CD4-positive, alpha-beta T cell treated with Interleukin-6 at 100 ng/mL for 8 hours (primary cell): Measurements from ENCODE around the gene HERPUD1.
A peak's percentile ranks its signal among the peaks of the same experiment; 100 is the strongest.
"Not testable (repeated sequence)": the region's sequence is repeated elsewhere in the genome, so short reads cannot be mapped to it uniquely, and the experiment has no call there.

Experiments used
- DNase-seq: peaks from one replicate; pipeline ENCODE4 v3.0.0-alpha.2; 2020; ENCODE audit warnings: mixed read lengths, low spot score

HERPUD1 gene

DNA sequence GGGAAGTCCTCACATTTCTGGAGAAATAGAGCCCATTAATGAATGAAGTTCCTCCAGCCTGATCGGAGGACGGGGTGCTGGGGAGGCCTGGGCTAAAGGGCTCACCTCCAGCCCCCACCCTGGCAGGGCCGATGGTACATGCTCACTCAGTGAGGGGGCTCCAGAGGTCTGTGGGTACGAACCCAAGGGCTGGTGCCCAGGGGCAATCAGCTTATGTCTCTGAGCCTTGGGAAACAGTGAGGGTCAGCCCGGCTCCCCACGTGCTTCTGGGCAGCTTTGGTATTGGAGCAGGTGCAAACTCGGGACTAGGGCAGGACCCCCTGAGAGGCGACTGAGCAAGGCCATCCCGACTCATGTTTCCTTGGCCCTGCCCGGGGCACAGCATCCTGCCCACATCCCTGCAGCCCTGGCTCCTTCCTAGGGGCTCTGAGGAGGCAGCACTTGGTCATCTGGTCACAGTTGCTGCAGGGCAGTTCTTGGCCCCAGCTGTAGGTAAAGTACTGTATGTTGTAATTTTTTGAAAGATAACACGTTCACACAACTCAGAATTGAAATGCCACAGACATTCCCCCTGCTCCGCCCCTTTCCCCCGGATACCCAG lies 28.8 kb downstream of the HERPUD1 start:
- no peak for DNase-seq

- no peak for DNase-seq
These were observed 29.4 kb downstream of the HERPUD1 start for GRCh38 chr16:56961386-56961785.

- DNase-seq: no peak
These were observed 29.9 kb downstream of the HERPUD1 start, which contains the start of gene CETP for GRCh38 chr16:56961851-56962281. Gene CETP, plus strand, starts transcription at chr16:56961950. Its CDS starts 30 bp downstream, at chr16:56961980.

DNA sequence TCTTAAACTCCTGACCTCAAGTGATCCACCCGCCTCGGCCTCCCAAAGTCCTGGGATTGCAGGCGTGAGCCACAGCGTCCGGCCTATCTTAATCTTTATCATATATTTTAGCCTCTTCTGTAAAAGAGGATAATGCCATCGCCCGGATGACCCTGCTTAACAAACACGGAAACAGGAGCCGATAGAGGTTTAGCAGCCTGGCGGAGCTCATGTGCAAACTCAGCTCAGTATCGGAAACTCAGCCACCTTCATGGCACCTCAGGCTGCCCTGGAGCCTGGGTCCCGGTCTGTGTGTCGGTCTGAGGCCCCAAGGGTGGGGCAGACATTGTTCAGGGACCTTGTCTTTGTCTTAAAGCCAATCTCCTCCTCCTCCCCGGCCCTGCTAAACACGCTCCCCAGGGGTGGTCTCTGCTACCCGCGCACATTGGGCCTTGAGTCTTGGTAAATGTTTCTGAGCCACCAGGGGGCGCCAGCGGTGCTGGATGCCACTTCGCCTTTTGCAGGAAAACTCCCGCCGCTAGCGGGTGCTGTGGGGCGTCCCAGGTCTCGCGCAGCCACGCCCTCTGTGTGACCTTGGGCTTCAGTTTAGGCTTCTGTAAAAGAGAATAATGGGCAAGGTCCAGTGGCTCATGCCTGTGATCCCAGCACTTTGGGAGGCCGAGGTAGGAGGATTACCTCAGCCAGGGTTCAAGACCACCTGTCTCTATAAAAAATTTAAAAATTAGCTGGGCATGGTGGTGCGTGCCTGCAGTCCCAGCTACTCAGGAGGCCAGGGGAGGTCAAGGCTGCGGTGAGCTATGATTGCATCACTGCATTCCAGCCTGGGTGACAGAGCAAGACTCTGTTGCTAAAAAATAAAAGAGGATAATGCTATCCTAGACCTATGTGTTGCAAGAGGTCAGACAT lies 32.6 kb downstream of the HERPUD1 start:
- DNase-seq: peak; percentile 91

DNA sequence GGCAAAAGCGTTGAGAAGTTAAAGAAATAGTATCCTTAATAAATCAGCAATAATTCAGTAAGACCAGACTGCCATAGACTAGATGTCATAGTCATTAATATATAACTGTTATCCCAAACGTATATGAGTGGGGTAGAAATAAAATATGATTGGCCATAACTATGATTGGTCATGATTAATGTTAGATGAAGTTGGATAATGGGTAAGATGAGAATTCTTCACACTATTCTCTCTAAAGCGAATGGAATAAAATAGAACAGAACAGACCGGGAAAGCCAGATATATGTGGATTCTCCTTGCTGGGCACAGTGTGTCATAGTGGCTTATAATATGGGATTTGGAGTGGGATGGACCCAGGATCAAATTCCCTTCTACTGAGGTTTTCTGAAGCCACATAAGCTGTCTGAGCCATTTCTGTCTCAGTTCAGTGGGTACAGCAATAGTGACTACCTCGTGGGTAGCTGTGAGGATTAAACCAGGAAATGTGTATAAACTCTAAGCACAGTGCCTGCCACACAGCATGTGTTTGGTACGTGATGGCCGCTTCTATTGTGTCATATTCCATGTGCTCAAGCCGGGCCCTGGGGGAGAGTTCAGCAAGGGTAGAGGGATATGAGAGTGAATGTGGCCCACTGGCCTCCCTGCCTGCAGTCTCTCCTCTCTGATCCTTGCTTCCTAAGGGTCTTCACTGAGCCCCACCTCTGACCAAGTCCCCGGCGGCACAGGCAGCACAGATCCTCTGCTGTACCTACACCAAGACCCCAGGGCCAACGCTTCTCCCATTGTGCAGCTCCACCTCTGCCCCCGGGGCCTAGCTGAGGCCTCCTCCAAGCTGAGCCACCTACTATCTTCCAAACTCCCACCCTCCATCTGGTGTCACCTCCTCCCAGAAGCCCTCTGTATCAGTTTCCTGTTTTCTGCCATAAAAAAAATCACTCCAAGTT lies 33.5 kb downstream of the HERPUD1 start:
- no peak for DNase-seq

DNA sequence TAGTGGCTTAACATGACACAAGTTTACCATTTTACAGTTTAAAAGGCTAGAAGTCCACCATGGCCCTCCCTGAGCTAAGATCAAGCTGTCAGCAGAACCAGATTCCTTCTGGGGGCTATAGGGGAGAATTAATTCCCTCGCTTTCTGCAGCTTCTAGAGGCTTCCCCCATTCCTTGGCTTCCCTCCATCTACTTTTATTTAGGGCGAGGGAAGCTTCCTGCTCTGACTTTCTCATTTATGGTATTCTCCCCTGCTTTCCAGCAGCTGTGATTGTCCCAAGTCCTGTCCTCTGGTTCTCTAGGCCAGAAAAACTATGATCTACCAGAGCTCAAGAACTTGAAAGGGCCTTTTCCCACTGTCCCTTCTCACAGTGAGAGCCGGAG lies 34.1 kb downstream of the HERPUD1 start:
- no peak for DNase-seq

- DNase-seq: no peak
These were observed 35.8 kb downstream of the HERPUD1 start for GRCh38 chr16:56967733-56968132.

- DNase-seq: no peak
These were observed 37.8 kb downstream of the HERPUD1 start for GRCh38 chr16:56969769-56970168.

DNA sequence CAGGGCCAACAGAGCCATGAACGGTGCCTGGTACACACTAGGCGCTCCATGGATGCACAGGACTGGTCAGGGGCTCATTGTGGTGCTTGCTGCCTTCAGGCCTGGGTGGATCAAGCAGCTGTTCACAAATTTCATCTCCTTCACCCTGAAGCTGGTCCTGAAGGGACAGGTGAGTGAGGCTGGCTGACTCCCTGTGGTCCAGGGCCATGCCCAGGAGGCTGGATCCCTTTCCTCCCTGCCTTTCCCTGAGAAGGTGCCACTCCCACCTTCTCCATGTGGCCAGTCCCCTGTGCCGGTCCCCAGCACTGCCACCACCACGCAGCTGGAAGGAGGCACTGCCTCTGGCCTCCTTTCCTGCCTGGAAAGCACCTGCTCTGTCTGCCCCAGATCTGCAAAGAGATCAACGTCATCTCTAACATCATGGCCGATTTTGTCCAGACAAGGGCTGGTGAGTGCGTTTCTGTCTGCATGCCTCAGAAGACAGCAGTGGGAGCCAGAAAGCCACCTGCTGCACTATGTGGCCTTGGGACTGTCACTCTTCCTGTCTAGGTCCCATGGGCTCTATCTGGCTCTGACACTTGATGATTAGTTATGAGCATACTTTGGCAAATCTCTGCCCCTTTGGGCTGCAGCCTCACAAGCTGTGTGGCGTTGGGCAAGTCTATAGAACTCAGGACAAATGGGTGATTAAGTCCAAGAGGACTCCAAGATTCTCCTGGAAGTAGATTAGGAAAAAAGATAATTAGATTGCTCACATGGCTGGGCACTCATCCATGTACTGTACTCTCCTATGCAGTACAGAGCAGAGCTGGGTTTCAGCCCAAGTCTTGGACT lies 39.2 kb downstream of the HERPUD1 start:
- DNase-seq: no peak

- no peak for DNase-seq
These were observed 39.8 kb downstream of the HERPUD1 start for GRCh38 chr16:56971768-56972043.

- DNase-seq: no peak
These were observed 40.7 kb downstream of the HERPUD1 start for GRCh38 chr16:56972403-56973293.

DNA sequence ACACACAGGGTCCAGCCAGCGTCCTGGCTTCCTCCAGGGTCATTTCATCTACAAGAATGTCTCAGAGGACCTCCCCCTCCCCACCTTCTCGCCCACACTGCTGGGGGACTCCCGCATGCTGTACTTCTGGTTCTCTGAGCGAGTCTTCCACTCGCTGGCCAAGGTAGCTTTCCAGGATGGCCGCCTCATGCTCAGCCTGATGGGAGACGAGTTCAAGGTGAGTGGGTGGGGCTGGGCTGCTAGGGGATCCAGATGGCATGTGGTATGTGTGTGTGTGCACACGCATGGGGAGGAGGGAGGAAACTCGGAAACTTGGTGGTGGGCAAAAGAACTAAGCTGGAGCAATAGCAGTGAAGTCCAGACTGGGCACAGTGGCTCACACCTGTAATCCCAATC lies 41.4 kb downstream of the HERPUD1 start:
- DNase-seq: no peak

DNA sequence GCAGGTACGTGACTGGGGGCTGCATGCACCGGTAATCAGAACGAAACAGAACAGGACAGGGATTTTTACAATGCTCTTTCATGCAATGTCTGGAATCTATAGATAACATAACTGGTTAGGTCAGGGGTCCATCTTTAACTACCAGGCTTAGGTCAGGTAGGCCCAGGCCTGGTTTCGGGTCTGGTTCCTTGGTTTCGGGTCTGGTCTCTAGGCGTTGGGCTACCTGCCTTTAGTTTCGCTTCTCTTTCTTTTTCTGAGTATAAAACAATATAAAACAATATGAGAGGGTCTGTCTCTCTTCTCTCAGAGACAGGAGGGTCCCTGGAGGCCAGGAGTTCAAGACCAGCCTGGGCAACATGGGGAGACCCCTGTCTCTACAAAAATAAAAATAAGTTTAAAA lies 42.0 kb downstream of the HERPUD1 start:
- DNase-seq: not testable (repeated sequence)

GRCh38 chr16:56974549-56975300 lies 42.8 kb downstream of the HERPUD1 start:
- DNase-seq: no peak

- no peak for DNase-seq
These were observed 43.8 kb downstream of the HERPUD1 start for GRCh38 chr16:56975714-56976113.

DNA sequence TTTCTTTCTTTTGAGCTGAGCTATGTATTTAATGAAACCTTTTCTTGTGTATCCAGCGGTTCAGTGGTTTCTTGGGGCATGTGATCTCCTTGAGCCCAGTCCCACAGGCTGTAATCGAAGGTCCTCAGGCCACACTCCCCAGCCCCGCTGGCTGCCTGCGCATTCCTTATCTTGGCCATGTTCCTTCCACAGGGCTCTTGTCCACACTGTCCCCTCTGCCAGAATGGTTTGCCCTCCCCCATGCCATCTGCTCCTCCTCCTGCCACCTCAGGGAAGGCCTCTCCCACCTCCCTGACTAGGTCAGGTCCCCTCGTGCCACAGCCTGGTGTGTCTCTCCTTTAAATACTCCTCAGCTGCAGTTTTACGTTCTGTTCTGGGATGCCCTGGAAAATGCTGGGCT lies 45.3 kb downstream of the HERPUD1 start:
- no peak for DNase-seq

GRCh38 chr16:56977823-56978430 lies 46.0 kb downstream of the HERPUD1 start:
- no peak for DNase-seq

DNA sequence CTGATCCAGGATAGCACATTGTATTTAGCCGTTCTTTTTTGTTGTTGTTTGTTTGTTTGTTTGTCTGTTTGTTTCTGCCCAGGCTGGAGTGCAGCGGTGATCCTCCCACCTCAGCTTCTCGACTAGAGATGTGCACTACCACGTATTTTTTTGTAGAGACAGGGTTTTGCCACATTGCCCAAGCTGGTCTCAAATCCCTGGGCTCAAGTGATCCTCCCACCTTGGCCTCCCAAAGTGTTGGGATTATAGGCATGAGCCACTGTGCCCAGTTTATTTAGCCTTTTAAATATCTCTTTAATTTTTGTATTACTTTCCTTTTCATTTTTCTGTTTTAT lies 48.2 kb downstream of the HERPUD1 start:
- no peak for DNase-seq
